DMS 273 treated with DMSO at 0.1 percent for 48 hours (cell line): Measurements from ENCODE around the gene MT1F.
"Not testable (repeated sequence)": the region's sequence is repeated elsewhere in the genome, so short reads cannot be mapped to it uniquely, and the experiment has no call there.

Source experiments
- DNase-seq: peaks from one replicate; lab custom pipeline; 2025; lab: John Stamatoyannopoulos, UW

The MT1F gene

GRCh38 chr16:56645311-56645710 lies 12.4 kb upstream of the MT1F start:
- DNase-seq, result no peak

- DNase-seq, result no peak
Measured at GRCh38 chr16:56645838-56646237, 11.9 kb upstream of the MT1F start.

- DNase-seq, result no peak
Measured at GRCh38 chr16:56647641-56648431, 9.9 kb upstream of the MT1F start.

GRCh38 chr16:56649271-56649670 lies 8.5 kb upstream of the MT1F start:
- no peak for DNase-seq

GRCh38 chr16:56649820-56650219 lies 7.9 kb upstream of the MT1F start:
- DNase-seq, result no peak

- DNase-seq, result no peak
Measured at GRCh38 chr16:56651586-56651985, 6.2 kb upstream of the MT1F start, which contains the start of gene MT1B. MT1B (plus strand) TSS chr16:56651886; CDS start chr16:56651954, 68 bp downstream.

- no peak for DNase-seq
Measured at GRCh38 chr16:56652600-56652999, 5.2 kb upstream of the MT1F start.

GRCh38 chr16:56653218-56653617 lies 4.5 kb upstream of the MT1F start:
- no peak for DNase-seq

- no peak for DNase-seq
Measured at GRCh38 chr16:56658327-56658875, 642 bp downstream of the MT1F start.

- DNase-seq, result no peak
Measured at GRCh38 chr16:56662357-56663354, 4.9 kb downstream of the MT1F start.

GRCh38 chr16:56664506-56664905 lies 6.7 kb downstream of the MT1F start:
- DNase-seq, result no peak

GRCh38 chr16:56665286-56666261 lies 7.8 kb downstream of the MT1F start:
- DNase-seq, result not testable (repeated sequence)

- DNase-seq, result no peak
Measured at GRCh38 chr16:56667581-56668571, 10.1 kb downstream of the MT1F start, which contains the start of gene MT1G. MT1G (minus strand) TSS chr16:56668065; CDS start chr16:56667993, 72 bp downstream.

GRCh38 chr16:56669005-56669839 lies 11.5 kb downstream of the MT1F start, which contains the start of gene MT1H:
MT1H (plus strand) TSS chr16:56669814; CDS start chr16:56669885, 71 bp downstream.
- DNase-seq, result no peak

GRCh38 chr16:56669840-56670619 lies 12.3 kb downstream of the MT1F start:
- DNase-seq, result no peak

GRCh38 chr16:56670620-56670934 lies 12.8 kb downstream of the MT1F start:
- no peak for DNase-seq

GRCh38 chr16:56671691-56672090 lies 13.9 kb downstream of the MT1F start:
- not testable (repeated sequence) for DNase-seq

GRCh38 chr16:56672171-56672570 lies 14.4 kb downstream of the MT1F start:
- not testable (repeated sequence) for DNase-seq
